OCI-LY7 (cell line): ENCODE results near the gene RAD51B. TPM values are rescaled to one million over a fixed set of nuclear protein-coding genes. Genes with fewer than 3 reads are reported as not detected.
A peak's percentile ranks its signal among the peaks of the same experiment; 100 is the strongest.

Experiments
- Bru-seq: library from RNA; stranded (reverse); fragments of 400-500 nt; gene quantifications from one replicate; lab custom pipeline; 2021; lab: Mats Ljungman, UMichigan
- BruChase-seq, 2 experiments: library from RNA; stranded (reverse); fragments of 400-500 nt; gene quantifications; one replicate each; lab custom pipeline; 2021; lab: Mats Ljungman, UMichigan
- BruUV-seq: library from RNA; stranded (reverse); fragments of 400-500 nt; replicated peaks from 2 replicates; lab custom pipeline; 2021; lab: Mats Ljungman, UMichigan
- CTCF ChIA-PET: fragments of 300-600 bp; sonication (Branson Sonifier 250); formaldehyde crosslinking; loops from one replicate; lab custom pipeline; 2022; ENCODE audit warnings: antibody characterized with exemption; ENCODE audit not compliant: unreplicated experiment; lab: Charles Lee
- POLR2A ChIA-PET: fragments of 300-600 bp; sonication (Branson Sonifier 250); formaldehyde crosslinking; loops from one replicate; lab custom pipeline; 2022; ENCODE audit warnings: antibody characterized with exemption; lab: Charles Lee
- DNase-seq: peaks from one replicate; pipeline ENCODE4 v3.0.0-alpha.2; 2015; ENCODE audit warnings: low spot score
- H2AFZ ChIP-seq: fragments of 200-600 bp; sonication (generic), shearing (Covaris generic); 2 replicates; pipeline ENCODE4 v1.6.1; 2014; ENCODE audit warnings: mild to moderate bottlenecking, antibody characterized with exemption, low read length, moderate library complexity
- H3K27ac ChIP-seq: fragments of 200-600 bp; sonication (generic); 2 replicates; pipeline ENCODE4 v1.5.1; 2014; ENCODE audit warnings: mixed run types, low read depth, mild to moderate bottlenecking, moderate library complexity, low read length, inconsistent platforms; ENCODE audit not compliant: poor library complexity, severe bottlenecking
- H3K36me3 ChIP-seq: fragments of 200-600 bp; sonication (generic); 2 replicates; pipeline ENCODE4 v1.6.1; 2014; ENCODE audit warnings: mild to moderate bottlenecking, antibody characterized with exemption, low read length, moderate library complexity, mixed read lengths; ENCODE audit not compliant: insufficient read depth
- H3K4me1 ChIP-seq: fragments of 200-600 bp; sonication (generic); 2 replicates; pipeline ENCODE4 v1.5.1; 2014; ENCODE audit warnings: mild to moderate bottlenecking, low read length; ENCODE audit not compliant: insufficient read depth, poor library complexity, severe bottlenecking
- H3K4me2 ChIP-seq: fragments of 200-600 bp; sonication (generic); 2 replicates; pipeline ENCODE4 v1.6.1; 2014; ENCODE audit warnings: mild to moderate bottlenecking, low read length
- H3K4me3 ChIP-seq: fragments of 200-600 bp; sonication (generic); 2 replicates; pipeline ENCODE4 v1.5.1; 2014; ENCODE audit warnings: mild to moderate bottlenecking, low read depth, low read length; ENCODE audit not compliant: poor library complexity, severe bottlenecking
- H3K79me2 ChIP-seq: fragments of 200-600 bp; sonication (generic); 2 replicates; pipeline ENCODE4 v1.6.1; 2016; ENCODE audit warnings: low read depth, mild to moderate bottlenecking, low read length, moderate library complexity, mixed read lengths; ENCODE audit not compliant: insufficient read depth
- H3K9me2 ChIP-seq: fragments of 200-600 bp; sonication (generic); 2 replicates; pipeline ENCODE4 v1.6.1; 2016; ENCODE audit warnings: mild to moderate bottlenecking, low read length, mixed read lengths; ENCODE audit not compliant: insufficient read depth
- H3K9me3 ChIP-seq: fragments of 200-600 bp; sonication (generic); 2 replicates; pipeline ENCODE4 v1.6.1; 2014; ENCODE audit warnings: mild to moderate bottlenecking, mixed run types, low read length, mixed read lengths
- H4K20me1 ChIP-seq: fragments of 200-600 bp; sonication (generic); 2 replicates; pipeline ENCODE4 v1.6.1; 2014; ENCODE audit warnings: mild to moderate bottlenecking, antibody characterized with exemption, low read length, moderate library complexity, mixed read lengths; ENCODE audit not compliant: insufficient read depth
- CTCF ChIP-seq: fragments of 200-600 bp; sonication (generic); conservative IDR thresholded peaks from 2 replicates; pipeline ENCODE4 v1.5.1; 2014; ENCODE audit warnings: mild to moderate bottlenecking, antibody characterized with exemption, low read length, moderate library complexity, mixed read lengths
- EZH2phosphoT487 ChIP-seq: fragments of 200-600 bp; sonication (generic); IDR thresholded peaks from 2 replicates; pipeline ENCODE4 v1.6.1; 2018; ENCODE audit warnings: low read depth, borderline replicate concordance, mild to moderate bottlenecking, mixed run types, antibody characterized with exemption, low read length, moderate library complexity, mixed read lengths
- intact Hi-C: fragments of 100-400 bp; cut with micrococcal nuclease; formaldehyde crosslinking; loops from one replicate; pipeline ENCODE4 v1.10.0; 2022; ENCODE audit not compliant: unreplicated experiment
- long read RNA-seq: library from polyadenylated mRNA; stranded (forward); transcript quantifications from one replicate; pipeline ENCODE4 v2.0.0, GENCODE V29; 2022
- total RNA-seq, 2 experiments: library from RNA; depleted of rRNA in 1 of 2; stranded (reverse); fragments of >200 nt in 1 of 2; shearing (Covaris generic) in 1 of 2; gene quantifications; 2 replicates each; pipeline ENCODE4 v1.2.3, GENCODE V29; 2014 to 2022

The RAD51B gene
- total RNA-seq (2014; rRNA removed; shearing (Covaris generic)) (41.4 and 48.2 TPM in 2 replicates), total RNA-seq (2022) (72.8 and 89.9 TPM in 2 replicates), Bru-seq, nascent RNA (percentile 70 among the genes with signal in this experiment), BruChase-seq, experiment 1, labeled RNA remaining after a 6-hour chase (percentile 76 among the genes with signal in this experiment), BruChase-seq, experiment 2, labeled RNA remaining after a 2-hour chase (percentile 81 among the genes with signal in this experiment)
- long read RNA-seq, transcript RAD51B-201 (7 exons, 922 nt), result major isoform, 16 of 39 reads
- long read RNA-seq, partial matches to known transcripts, result 3 of 39 reads
- long read RNA-seq, other reads (novel, unspliced or antisense), result 20 of 39 reads

- H2AFZ ChIP-seq, result peak within 1 kb of the TSS; percentile 88
- no peaks in the 10 kb centered on the region for H3K36me3 ChIP-seq
- TF ChIP-seq EZH2phosphoT487 (no peak), CTCF (no peak)
- H3K27ac ChIP-seq, result peak within 1 kb of the TSS; percentile 39
- H3K4me3 ChIP-seq, result peak within 1 kb of the TSS; percentile 87
- DNase-seq, result peak; percentile 91
- ChIA-PET POLR2A (interaction anchor here (0.6 kb wide), 2 partner anchors 114 to 150 kb away, joined by 3 to 6 read pairs; no protein-coding TSS in a partner anchor), CTCF (no interaction called here)
- H4K20me1 ChIP-seq, result no peaks in the 10 kb centered on the region
- TSS peak; percentile 76 for BruUV-seq
- H3K9me3 ChIP-seq, result no peaks in the 10 kb centered on the region
- no peaks in the 10 kb centered on the region for H3K9me2 ChIP-seq
- H3K4me1 ChIP-seq, result peaks cover 45% of the 10 kb centered on the region
- intact Hi-C loops, result loop anchor here (5.0 to 10.0 kb wide), 2 partner anchors 215 to 553 kb away; partner anchors contain the start of gene PIGH
- peaks cover 31% of the 10 kb centered on the region for H3K79me2 ChIP-seq
- H3K4me2 ChIP-seq, result peak within 1 kb of the TSS; percentile 84
Measured at GRCh38 chr14:67819563-67820421, at the start of gene RAD51B. TSS of gene RAD51B (plus strand) at chr14:67819779.

- no peaks in the 10 kb centered on the region for H3K4me1 ChIP-seq
- H3K9me2 ChIP-seq, result no peaks in the 10 kb centered on the region
- CTCF ChIA-PET, result no interaction called here
- no TSS peak for BruUV-seq
- no peak overlapping the region for H2AFZ ChIP-seq
- peaks cover 97% of the 10 kb centered on the region for H3K36me3 ChIP-seq
- no peaks in the 10 kb centered on the region for H3K9me3 ChIP-seq
- no peak overlapping the region for H3K4me2 ChIP-seq
- H3K4me3 ChIP-seq, result no peak overlapping the region
- no peak for TF ChIP-seq CTCF
- TF ChIP-seq EZH2phosphoT487, result no peak
- DNase-seq, result no peak
- intact Hi-C loops, result no loop called here
- POLR2A ChIA-PET, result no interaction called here
- H4K20me1 ChIP-seq, result no peaks in the 10 kb centered on the region
- H3K27ac ChIP-seq, result no peak overlapping the region
- H3K79me2 ChIP-seq, result no peaks in the 10 kb centered on the region
Measured at GRCh38 chr14:67773844-67774377, 45.7 kb upstream of the RAD51B start.
